ENCODE measurements around the gene TMEM266.

DNA sequence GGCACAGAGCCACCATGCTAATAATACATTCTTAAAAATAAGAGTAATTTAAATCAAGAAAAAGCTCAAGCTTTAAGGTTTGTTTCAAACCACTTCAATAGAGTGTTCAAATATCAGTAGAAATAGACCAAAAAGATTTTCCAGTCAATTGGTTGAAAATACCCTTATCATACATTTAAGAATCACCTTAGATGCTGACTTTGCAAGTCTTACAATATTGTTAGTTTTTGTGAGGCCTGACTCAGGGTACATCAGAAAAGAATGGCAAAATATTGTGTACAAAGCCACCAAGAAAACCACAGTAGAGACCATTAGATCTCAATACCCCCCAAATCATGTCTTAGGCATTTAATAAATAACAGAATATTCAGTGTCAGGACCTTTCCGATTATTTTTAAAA is 27.7 kb upstream of the TMEM266 start:
- TF ChIP-seq, protein P1, sequence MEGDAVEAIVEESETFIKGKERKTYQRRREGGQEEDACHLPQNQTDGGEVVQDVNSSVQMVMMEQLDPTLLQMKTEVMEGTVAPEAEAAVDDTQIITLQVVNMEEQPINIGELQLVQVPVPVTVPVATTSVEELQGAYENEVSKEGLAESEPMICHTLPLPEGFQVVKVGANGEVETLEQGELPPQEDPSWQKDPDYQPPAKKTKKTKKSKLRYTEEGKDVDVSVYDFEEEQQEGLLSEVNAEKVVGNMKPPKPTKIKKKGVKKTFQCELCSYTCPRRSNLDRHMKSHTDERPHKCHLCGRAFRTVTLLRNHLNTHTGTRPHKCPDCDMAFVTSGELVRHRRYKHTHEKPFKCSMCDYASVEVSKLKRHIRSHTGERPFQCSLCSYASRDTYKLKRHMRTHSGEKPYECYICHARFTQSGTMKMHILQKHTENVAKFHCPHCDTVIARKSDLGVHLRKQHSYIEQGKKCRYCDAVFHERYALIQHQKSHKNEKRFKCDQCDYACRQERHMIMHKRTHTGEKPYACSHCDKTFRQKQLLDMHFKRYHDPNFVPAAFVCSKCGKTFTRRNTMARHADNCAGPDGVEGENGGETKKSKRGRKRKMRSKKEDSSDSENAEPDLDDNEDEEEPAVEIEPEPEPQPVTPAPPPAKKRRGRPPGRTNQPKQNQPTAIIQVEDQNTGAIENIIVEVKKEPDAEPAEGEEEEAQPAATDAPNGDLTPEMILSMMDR (tag by site-specific recombination; IDR thresholded peaks at IDR 0.05): no peak
- TF ChIP-seq, protein P2, sequence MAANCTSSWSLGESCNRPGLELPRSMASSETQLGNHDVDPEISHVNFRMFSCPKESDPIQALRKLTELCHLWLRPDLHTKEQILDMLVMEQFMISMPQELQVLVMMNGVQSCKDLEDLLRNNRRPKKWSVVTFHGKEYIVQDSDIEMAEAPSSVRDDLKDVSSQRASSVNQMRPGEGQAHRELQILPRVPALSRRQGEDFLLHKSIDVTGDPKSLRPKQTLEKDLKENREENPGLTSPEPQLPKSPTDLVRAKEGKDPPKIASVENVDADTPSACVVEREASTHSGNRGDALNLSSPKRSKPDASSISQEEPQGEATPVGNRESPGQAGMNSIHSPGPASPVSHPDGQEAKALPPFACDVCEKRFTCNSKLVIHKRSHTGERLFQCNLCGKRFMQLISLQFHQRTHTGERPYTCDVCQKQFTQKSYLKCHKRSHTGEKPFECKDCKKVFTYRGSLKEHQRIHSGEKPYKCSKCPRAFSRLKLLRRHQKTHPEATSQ (tag by site-specific recombination; IDR thresholded peaks at IDR 0.05): no peak
- TF ChIP-seq ZNF501 (tag by site-specific recombination; IDR thresholded peaks at IDR 0.05) (no peak), ZBTB8A (tag by site-specific recombination; IDR thresholded peaks at IDR 0.05) (no peak), HOXA7 (CRISPR knock-in tag; IDR thresholded peaks at IDR 0.05; ENCODE audit: borderline replicate concordance) (no peak), ZNF624 (tag by site-specific recombination; IDR thresholded peaks at IDR 0.05) (no peak), MYNN (tag by site-specific recombination; IDR thresholded peaks at IDR 0.05; ENCODE audit: borderline replicate concordance) (no peak), BCL11A (tag by site-specific recombination; IDR thresholded peaks at IDR 0.05; ENCODE audit: low read depth) (no peak), ZNF707 (tag by site-specific recombination; IDR thresholded peaks at IDR 0.05) (no peak), ZBTB17 (tag by site-specific recombination; IDR thresholded peaks at IDR 0.05) (no peak)
- TF ChIP-seq, protein P3, sequence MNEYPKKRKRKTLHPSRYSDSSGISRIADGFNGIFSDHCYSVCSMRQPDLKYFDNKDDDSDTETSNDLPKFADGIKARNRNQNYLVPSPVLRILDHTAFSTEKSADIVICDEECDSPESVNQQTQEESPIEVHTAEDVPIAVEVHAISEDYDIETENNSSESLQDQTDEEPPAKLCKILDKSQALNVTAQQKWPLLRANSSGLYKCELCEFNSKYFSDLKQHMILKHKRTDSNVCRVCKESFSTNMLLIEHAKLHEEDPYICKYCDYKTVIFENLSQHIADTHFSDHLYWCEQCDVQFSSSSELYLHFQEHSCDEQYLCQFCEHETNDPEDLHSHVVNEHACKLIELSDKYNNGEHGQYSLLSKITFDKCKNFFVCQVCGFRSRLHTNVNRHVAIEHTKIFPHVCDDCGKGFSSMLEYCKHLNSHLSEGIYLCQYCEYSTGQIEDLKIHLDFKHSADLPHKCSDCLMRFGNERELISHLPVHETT (tag by site-specific recombination; IDR thresholded peaks at IDR 0.05): no peak
- TF ChIP-seq, protein P4, sequence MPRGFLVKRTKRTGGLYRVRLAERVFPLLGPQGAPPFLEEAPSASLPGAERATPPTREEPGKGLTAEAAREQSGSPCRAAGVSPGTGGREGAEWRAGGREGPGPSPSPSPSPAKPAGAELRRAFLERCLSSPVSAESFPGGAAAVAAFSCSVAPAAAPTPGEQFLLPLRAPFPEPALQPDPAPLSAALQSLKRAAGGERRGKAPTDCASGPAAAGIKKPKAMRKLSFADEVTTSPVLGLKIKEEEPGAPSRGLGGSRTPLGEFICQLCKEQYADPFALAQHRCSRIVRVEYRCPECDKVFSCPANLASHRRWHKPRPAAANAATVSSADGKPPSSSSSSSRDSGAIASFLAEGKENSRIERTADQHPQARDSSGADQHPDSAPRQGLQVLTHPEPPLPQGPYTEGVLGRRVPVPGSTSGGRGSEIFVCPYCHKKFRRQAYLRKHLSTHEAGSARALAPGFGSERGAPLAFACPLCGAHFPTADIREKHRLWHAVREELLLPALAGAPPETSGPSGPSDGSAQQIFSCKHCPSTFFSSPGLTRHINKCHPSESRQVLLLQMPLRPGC (tag by site-specific recombination; IDR thresholded peaks at IDR 0.05): no peak
